Spinal cord (tissue), 10 donors: Measurements from ENCODE around the gene DIDO1. TPM values are rescaled to one million over a fixed set of nuclear protein-coding genes. Genes with fewer than 3 reads are reported as not detected.
A peak's percentile ranks its signal among the peaks of the same experiment; 100 is the strongest.

Experiments
- DNase-seq, 6 donors: peaks; one replicate each; pipeline versions ENCODE4 v3.0.0 to v3.0.0-alpha.2; 2013 to 2015; ENCODE audit warnings: low spot score in 6 of 6, low read depth in 4 of 6
- H3K27ac ChIP-seq: one replicate; pipeline ENCODE4 v1.5.1; 2013; ENCODE audit warnings: low read depth, low read length, control low read depth
- H3K27me3 ChIP-seq: one replicate; pipeline ENCODE4 v1.6.1; 2013; ENCODE audit warnings: low read length; ENCODE audit not compliant: control insufficient read depth, insufficient read depth
- H3K36me3 ChIP-seq: one replicate; pipeline ENCODE4 v1.6.1; 2013; ENCODE audit warnings: low read length; ENCODE audit not compliant: control insufficient read depth, insufficient read depth
- H3K4me1 ChIP-seq: one replicate; pipeline ENCODE4 v1.6.1; 2013; ENCODE audit warnings: low read length; ENCODE audit not compliant: control insufficient read depth, insufficient read depth
- H3K4me3 ChIP-seq: one replicate; pipeline ENCODE4 v1.5.1; 2013; ENCODE audit warnings: low read depth, low read length, control low read depth
- H3K9me3 ChIP-seq: one replicate; pipeline ENCODE4 v1.6.1; 2013; ENCODE audit warnings: low read length; ENCODE audit not compliant: control insufficient read depth, insufficient read depth
- WGBS: methylation state at CpG from one replicate; pipeline ENCODE4 v1.1.5; 2013; ENCODE audit warnings: missing lambda C conversion rate; ENCODE audit not compliant: insufficient coverage; 5-methylcytosine and 5-hydroxymethylcytosine counted together
- polyA plus RNA-seq, 2 donors: library from polyadenylated mRNA; unstranded; fragments of 120-200 nt; gene quantifications; one replicate each; pipeline ENCODE4 v1.2.1, GENCODE V29; 2013; ENCODE audit not compliant: insufficient read length in 2 of 2
- total RNA-seq, 2 donors: library from RNA; depleted of rRNA in 1 of 2; stranded (reverse); fragments of 120-200 nt in 1 of 2; fragments of >200 nt in 1 of 2; gene quantifications; one replicate each; pipeline versions ENCODE4 v1.2.3 to v1.2.4, GENCODE V29; 2013 to 2014
- donor health status: healthy.

The DIDO1 gene
- total and polyA plus RNA-seq, 4 donors: 35.4 to 54.7 (median 45.8) TPM

DNA sequence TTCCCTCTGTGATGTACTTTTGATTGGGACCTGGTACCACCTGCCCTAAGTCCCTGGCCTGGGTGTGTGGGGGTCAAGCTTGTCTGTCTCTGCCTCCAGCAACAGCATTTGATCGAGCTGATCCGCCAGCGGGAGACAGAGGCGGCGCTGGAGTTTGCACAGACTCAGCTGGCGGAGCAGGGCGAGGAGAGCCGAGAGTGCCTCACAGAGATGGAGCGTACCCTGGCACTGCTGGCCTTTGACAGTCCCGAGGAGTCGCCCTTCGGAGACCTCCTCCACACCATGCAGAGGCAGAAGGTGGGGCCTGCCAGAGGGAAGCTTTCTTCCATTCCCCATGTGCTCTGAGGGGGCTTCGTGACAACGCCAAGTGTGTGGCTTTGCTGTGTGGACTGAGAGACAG, 17.1 kb upstream of the DIDO1 start:
- Histone ChIP-seq H3K9me3 (no peaks in the 10 kb centered on the region), H3K4me3 (no peak overlapping the region), H3K36me3 (peaks cover 56% of the 10 kb centered on the region), H3K4me1 (peaks cover 17% of the 10 kb centered on the region), H3K27ac (no peak overlapping the region), H3K27me3 (no peaks in the 10 kb centered on the region)
- over 99% methylated on average over 12 of the region's 14 CpGs for WGBS
- no peak for DNase-seq

DNA sequence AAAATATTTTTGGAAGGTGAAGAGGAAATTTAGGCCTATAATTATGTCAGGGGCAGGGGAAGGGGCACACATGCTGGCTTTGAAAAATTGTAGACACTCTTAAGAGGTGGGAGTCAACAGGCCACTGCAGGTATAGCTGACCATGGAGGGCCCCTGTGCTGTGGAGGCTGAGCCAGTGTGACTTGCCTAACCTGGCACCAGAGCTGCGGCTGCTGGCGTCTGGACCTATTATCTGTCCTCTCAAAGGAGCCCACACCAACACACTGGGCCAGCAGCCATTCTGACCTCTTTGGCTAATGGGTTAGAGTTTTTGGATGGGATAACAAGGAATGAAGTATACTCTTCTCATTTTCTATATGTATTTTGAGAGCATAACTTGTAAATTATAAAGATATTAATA, 16.2 kb upstream of the DIDO1 start:
- H3K36me3 ChIP-seq: peaks cover 50% of the 10 kb centered on the region
- no CpG with 5 or more reads among the region's 2 CpGs for WGBS
- no peak overlapping the region for H3K27ac ChIP-seq

DNA sequence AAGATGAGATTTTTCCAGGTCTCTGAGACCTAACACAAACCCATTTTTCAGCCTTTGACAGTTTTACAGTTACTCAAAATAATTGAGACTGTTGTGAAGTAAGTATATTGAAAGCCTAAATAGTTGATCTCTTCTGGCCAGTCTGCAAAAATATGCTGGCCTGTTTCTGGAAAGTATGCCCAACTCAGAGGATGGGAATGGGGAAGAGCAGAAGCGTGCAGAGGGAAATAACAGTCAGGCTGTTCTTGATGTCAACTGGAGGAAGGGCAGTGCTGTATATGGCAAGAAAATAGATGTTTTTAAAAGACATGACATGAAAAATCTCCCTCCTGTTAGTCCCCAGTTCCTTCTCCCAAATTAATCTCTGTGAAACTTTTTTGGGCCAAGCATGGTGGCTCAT, 15.5 kb upstream of the DIDO1 start:
- Histone ChIP-seq H3K9me3 (no peaks in the 10 kb centered on the region), H3K4me3 (no peak overlapping the region), H3K27ac (no peak overlapping the region), H3K27me3 (no peaks in the 10 kb centered on the region), H3K4me1 (peaks cover 17% of the 10 kb centered on the region), H3K36me3 (peaks cover 44% of the 10 kb centered on the region)
- 86% methylated on average over 1 of the region's 1 CpG for WGBS
- DNase-seq: no peak

More for the DNA sequence above, 16.2 kb upstream of the DIDO1 start:
- no peaks in the 10 kb centered on the region for H3K9me3 ChIP-seq
- H3K4me1 ChIP-seq: peaks cover 17% of the 10 kb centered on the region
- H3K4me3 ChIP-seq: no peak overlapping the region
- no peak for DNase-seq
- no peaks in the 10 kb centered on the region for H3K27me3 ChIP-seq

DNA sequence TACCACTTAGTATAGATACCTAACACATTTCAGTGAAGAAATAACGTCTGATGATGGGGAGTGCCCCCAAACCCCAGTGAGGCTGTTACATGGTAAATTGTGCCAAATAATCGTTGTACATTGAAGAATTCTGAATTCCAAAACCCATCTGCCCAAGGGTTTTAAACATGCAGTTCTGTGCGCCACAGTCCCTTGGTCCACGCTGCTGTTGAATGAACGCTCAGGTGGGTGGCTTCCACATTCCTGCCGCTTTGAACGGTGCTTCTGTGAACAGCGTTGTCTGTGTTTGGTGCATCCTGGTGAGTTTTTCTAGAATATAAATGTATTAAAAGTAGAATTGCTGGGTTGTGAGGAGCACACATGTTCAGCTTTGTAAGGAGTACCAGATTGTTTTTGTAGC, 14.6 kb upstream of the DIDO1 start:
- no peak for DNase-seq
- Histone ChIP-seq H3K27ac (no peak overlapping the region), H3K36me3 (peaks cover 38% of the 10 kb centered on the region), H3K9me3 (no peaks in the 10 kb centered on the region), H3K4me1 (peaks cover 26% of the 10 kb centered on the region), H3K27me3 (no peaks in the 10 kb centered on the region), H3K4me3 (no peak overlapping the region)
- 95% methylated on average over 8 of the region's 8 CpGs for WGBS

DNA sequence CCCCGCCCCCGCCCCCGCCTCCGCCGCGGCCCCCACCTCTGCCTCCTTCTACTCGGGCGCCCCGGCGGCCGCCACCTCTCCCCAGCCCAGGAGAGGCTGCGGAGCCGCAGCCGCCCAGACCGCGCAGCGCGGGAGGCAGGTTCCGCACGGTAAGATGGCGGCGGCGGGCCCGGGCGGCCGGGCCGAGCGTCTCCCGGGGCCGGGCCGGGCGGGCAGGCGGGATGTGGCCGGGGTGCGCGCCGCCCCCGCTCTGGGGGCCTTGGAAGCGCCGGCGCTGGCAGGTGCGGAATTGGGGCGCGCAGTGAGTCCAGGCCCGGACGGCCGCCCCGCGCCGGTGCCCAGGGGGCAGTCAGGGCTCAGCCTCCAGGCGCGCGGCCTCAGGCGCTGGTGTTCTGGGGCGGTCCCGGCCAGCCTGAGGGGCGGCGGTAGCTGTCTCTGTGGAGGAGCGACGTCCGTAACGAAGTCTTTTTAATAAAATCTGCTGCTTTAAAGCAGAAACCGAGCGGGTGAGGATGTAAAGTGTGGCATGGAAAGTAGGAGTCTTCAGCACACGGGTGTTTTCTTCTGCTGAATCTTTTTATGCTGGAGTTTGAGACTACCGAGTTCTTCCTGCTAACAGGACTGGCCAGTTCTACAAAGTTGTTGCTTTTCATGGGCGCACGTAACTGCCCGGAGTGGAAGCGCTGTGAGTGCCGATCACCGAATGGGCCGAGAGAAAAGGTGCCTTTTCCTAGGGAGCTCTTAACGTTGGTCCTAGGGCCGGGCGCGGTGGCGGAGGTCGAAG, 12.0 kb upstream of the DIDO1 start, which contains the start of gene GID8:
Gene GID8, plus strand, starts transcription at position 43 of the 784 bp plus-strand sequence. CDS start 3,356 bp downstream, outside the sequence.
- Histone ChIP-seq H3K9me3 (no peaks in the 10 kb centered on the region), H3K27me3 (no peaks in the 10 kb centered on the region), H3K27ac (peak within 1 kb of the TSS; percentile 91), H3K36me3 (peaks cover 28% of the 10 kb centered on the region), H3K4me3 (peak within 1 kb of the TSS; percentile 92), H3K4me1 (peaks cover 32% of the 10 kb centered on the region)
- under 1% methylated on average over 73 of the region's 79 CpGs for WGBS
- DNase-seq: peak in 2 of 6 donors; percentile 37 to 62

DNA sequence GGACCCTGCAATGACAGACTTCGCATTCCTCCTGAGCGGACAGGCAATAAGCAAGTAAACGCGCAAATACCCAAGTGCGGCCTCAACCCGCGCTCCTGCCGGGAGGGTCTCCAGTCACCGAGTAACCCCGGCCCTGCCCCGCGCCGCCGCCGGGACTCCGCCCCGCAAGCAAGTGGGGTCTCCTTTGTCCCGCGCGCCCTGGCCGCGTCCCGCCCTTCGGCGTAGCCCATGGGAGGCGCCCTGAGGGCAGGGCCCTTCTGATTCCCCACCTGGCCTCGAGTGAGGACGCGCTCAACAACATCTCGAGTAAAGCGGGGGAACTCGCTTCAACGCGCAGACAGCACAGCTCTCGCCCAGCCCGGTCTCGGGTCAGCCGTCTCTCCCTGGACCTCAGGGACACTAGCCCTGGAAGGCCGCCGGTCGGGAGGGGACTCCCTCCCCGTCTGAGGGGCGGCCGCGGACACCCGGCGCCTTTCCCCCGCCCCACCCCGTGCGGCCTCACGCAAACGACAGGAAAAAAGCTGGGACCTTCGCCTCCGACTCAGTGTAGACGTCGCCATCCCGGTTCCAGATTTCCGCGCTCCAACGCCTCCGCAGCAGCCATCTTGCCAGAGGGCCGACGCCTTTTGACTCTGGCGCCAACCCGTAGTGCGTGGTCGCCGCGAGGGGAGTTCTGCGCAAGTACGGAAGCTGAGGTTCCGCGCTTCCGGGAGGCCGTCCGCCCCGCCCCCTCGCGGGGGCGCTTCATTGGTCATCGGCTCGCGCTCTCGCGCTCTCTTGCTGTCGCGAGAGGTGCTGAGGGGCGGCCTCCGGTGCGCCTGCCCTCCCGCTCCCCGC, 11.2 kb upstream of the DIDO1 start:
- Histone ChIP-seq H3K27ac (peak overlapping the region; percentile 91), H3K27me3 (no peaks in the 10 kb centered on the region), H3K4me3 (peak overlapping the region; percentile 92), H3K4me1 (peaks cover 32% of the 10 kb centered on the region), H3K36me3 (peaks cover 25% of the 10 kb centered on the region), H3K9me3 (no peaks in the 10 kb centered on the region)
- peak; percentile 86 to 98 (median 92) for DNase-seq
- WGBS: under 1% methylated on average over 80 of the region's 92 CpGs

DNA sequence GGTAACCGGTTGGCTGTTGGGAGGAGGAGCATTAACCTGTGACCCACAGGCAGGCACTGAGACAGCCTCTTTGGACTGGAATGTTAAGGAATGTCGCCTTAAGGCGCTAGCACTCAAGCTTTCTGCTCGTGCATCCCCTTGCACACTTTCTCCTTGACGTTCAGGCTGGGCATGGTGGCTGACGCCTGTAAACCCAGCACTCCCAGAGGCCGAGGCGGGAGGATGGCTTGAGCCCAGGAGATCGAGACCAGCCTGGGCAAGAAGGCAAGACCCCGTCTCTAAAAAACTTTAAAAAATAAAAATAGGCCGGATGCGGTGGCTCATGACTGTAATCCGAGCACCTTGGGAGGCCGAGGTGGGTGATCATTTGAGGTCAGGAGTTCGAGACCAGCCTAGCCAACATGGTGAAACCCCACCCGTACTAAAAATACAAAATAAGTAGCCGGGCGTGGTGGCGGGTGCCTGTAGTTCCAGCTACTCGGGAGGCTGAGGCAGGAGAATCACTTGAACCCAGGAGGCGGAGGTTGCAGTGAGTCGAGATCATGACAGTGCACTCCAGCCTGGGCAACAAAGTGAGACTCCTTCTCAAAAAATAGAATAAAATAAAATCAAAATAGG, 9.8 kb upstream of the DIDO1 start:
- H3K4me1 ChIP-seq: peaks cover 32% of the 10 kb centered on the region
- no peaks in the 10 kb centered on the region for H3K9me3 ChIP-seq
- peaks cover 21% of the 10 kb centered on the region for H3K36me3 ChIP-seq
- no peak overlapping the region for H3K4me3 ChIP-seq
- no peaks in the 10 kb centered on the region for H3K27me3 ChIP-seq
- no peak for DNase-seq
- H3K27ac ChIP-seq: no peak overlapping the region
- 85% methylated on average over 14 of the region's 22 CpGs for WGBS

DNA sequence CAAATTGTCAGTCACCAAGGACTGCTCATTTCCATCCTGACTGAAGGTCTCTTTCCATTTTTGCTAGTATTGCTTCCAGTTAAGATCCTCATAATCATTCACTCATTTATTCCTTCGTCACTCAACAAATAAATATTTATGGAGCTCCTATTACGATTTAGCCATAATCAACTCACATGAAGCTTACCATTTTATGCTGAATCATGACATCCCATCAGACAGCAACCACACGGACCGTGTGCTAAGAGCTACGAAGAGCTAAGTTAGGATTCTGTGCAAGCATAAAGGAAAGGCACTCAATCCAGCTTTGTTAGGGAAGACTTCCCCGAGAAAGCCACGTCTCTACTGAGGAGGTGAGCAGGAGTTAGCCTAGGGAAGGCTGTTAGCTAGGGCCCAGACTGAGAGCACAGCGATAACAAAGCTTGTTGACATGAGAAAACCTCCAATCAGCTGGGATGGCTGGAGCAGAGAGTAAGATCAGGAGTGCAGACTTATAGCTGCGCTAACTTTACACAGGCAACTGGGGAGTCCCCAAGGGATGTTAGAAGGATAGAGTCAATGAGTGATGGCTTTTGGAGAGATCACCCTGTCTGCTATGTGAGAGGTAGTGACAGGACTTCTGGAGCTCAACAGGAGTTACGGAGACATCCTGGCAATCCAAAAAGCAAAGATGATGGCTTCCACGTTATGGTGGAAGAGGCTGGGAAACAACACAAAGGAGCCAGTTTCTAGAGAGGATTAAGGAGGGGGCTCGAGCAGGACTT, 9.1 kb upstream of the DIDO1 start:
- WGBS: 87% methylated on average over 9 of the region's 12 CpGs

DNA sequence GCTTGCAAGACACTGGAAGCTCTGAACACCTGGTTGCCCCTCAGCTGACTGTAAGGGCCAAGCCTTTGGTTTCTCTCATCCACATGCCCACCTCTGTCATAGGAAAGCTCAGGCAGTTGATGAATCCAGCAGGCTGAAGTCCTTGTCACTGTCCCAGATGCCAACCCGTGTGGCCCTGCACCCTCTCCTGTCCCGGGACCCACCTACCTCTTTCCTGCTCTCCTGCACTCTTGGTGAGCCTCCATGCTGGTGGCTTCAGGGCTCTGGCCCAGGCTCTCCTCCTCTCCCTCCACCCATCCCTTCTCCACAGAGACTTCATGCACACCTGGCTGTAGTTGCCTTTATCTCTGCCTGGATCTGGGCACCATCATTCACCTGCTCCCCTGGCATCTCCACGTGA, 7.7 kb upstream of the DIDO1 start:
- Histone ChIP-seq H3K27ac (no peak overlapping the region), H3K4me3 (no peak overlapping the region), H3K27me3 (no peaks in the 10 kb centered on the region), H3K9me3 (no peaks in the 10 kb centered on the region), H3K4me1 (peaks cover 31% of the 10 kb centered on the region), H3K36me3 (peaks cover 23% of the 10 kb centered on the region)
- WGBS: 29% methylated on average over 3 of the region's 3 CpGs
- no peak for DNase-seq

More for the DNA sequence above, 9.1 kb upstream of the DIDO1 start:
- Histone ChIP-seq H3K27me3 (no peaks in the 10 kb centered on the region), H3K4me1 (peaks cover 32% of the 10 kb centered on the region), H3K27ac (no peak overlapping the region), H3K36me3 (peaks cover 21% of the 10 kb centered on the region), H3K4me3 (no peak overlapping the region), H3K9me3 (no peaks in the 10 kb centered on the region)
- DNase-seq: no peak
